WERI-Rb-1 (cell line): ENCODE measurements around the gene ZER1.
"Not testable (repeated sequence)": the region's sequence is repeated elsewhere in the genome, so short reads cannot be mapped to it uniquely, and the experiment has no call there.

Source experiments
- DNase-seq: peaks from one replicate; pipeline ENCODE4 v3.0.0-alpha.2; 2020
- H3K27ac ChIP-seq: fragments of 250-450 bp; sonication (Bioruptor Pico); 2 replicates; pipeline ENCODE4 v1.5.1; 2020; ENCODE audit warnings: mild to moderate bottlenecking, moderate library complexity
- H3K27me3 ChIP-seq: fragments of 250-450 bp; sonication (Bioruptor Pico); 2 replicates; pipeline ENCODE4 v1.5.1; 2021; ENCODE audit warnings: mild to moderate bottlenecking, low read depth, moderate library complexity; ENCODE audit not compliant: insufficient read depth, severe bottlenecking
- H3K36me3 ChIP-seq: fragments of 250-450 bp; sonication (Bioruptor Pico); 2 replicates; pipeline ENCODE4 v1.5.1; 2020; ENCODE audit warnings: mild to moderate bottlenecking, moderate library complexity
- H3K4me3 ChIP-seq: 2 replicates; pipeline ENCODE4 v1.5.1; 2011; ENCODE audit warnings: low read depth, mild to moderate bottlenecking, control low read depth, low read length
- H3K9me3 ChIP-seq: fragments of 250-450 bp; sonication (Bioruptor Pico); 2 replicates; pipeline ENCODE4 v1.5.1; 2021; ENCODE audit warnings: mild to moderate bottlenecking, moderate library complexity; ENCODE audit not compliant: severe bottlenecking
- TF ChIP-seq, protein P1 (sequence below): IDR thresholded peaks from 2 replicates; pipeline ENCODE4 v1.5.1; 2011; ENCODE audit warnings: low read depth, mild to moderate bottlenecking, control low read depth, inconsistent platforms, low read length

ZER1 gene

DNA sequence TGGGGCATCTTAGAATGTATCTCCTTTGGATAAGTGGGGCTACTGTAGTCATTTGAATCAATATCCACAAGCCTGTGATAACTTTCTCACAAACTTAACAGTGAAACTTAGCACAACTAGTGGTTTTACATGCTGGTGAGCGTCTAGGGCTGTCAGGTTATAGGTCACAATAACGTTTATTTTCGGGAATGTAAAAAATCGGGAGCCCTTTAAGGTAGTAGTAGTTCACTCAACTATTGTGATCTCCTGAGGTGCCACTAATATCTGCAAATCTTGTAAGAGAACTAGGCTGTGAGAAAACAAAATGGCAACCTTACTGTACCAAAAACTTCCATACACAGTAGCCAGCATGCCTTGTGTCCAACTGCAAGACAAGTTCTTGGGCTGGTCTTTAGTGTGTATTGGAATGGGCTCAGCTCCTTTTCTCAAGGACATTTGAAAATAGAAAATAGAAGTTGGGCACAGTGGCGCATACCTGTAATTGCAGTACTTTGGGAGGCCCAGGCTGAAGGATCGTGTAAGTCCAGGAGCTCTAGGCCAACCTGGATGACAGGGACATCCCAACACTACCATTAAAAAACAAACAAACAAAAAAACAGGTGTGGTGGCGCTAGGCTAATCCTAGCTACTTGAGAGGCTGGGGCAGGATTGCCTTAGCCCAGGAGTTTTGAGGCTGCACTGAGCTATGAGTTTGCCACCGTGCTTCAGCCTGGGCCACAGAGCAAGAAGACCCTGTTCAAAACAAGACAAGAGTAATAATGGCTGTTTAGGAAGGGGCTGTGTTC is 74.6 kb downstream of the ZER1 start:
- Histone ChIP-seq H3K27me3 (no peaks in the 10 kb centered on the region), H3K36me3 (peaks cover 46% of the 10 kb centered on the region), H3K4me3 (no peak overlapping the region), H3K9me3 (no peaks in the 10 kb centered on the region), H3K27ac (no peak overlapping the region)
- DNase-seq = no peak
- TF ChIP-seq, protein P1, sequence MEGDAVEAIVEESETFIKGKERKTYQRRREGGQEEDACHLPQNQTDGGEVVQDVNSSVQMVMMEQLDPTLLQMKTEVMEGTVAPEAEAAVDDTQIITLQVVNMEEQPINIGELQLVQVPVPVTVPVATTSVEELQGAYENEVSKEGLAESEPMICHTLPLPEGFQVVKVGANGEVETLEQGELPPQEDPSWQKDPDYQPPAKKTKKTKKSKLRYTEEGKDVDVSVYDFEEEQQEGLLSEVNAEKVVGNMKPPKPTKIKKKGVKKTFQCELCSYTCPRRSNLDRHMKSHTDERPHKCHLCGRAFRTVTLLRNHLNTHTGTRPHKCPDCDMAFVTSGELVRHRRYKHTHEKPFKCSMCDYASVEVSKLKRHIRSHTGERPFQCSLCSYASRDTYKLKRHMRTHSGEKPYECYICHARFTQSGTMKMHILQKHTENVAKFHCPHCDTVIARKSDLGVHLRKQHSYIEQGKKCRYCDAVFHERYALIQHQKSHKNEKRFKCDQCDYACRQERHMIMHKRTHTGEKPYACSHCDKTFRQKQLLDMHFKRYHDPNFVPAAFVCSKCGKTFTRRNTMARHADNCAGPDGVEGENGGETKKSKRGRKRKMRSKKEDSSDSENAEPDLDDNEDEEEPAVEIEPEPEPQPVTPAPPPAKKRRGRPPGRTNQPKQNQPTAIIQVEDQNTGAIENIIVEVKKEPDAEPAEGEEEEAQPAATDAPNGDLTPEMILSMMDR = no peak

DNA sequence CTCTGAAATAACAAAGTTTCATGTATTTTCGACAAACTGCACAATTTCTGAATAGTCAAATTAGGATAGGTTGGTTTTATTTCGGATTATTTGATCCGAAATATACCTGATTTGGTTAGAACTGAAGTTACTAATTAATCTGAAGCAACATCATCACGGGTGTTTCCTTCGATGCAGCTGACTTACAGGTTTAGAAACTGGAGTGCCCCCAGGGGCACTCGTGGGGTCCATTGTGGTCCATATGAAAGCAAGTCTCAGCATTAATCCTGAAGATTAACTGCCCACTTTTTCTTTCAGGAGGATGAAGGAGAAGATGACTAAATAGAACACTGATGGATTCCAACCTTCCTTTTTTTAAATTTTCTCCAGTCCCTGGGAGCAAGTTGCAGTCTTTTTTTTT is 77.4 kb downstream of the ZER1 start:
- H3K4me3 ChIP-seq = no peak overlapping the region

DNA sequence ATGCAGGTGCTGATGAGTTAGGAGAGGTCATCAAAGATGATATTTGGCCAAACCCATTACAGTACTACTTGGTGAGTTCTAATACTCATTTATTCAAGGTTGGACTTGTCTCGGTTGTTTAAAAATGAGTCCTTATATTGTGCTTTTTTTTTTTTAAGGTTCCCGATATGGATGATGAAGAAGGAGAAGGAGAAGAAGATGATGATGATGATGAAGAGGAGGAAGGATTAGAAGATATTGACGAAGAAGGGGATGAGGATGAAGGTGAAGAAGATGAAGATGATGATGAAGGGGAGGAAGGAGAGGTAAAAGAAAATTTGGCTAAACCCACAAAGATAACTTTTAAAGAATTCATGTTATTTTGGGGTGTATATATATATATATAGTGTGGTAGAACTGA is 78.0 kb downstream of the ZER1 start:
- H3K4me3 ChIP-seq, H3K27ac ChIP-seq: not testable (repeated sequence)
- peaks cover 67% of the 10 kb centered on the region for H3K36me3 ChIP-seq

More for the DNA sequence above, 77.4 kb downstream of the ZER1 start:
- Histone ChIP-seq H3K27me3 (no peaks in the 10 kb centered on the region), H3K9me3 (no peaks in the 10 kb centered on the region), H3K27ac (no peak overlapping the region), H3K36me3 (peaks cover 67% of the 10 kb centered on the region)
- TF ChIP-seq, protein P1 = no peak
- no peak for DNase-seq

DNA sequence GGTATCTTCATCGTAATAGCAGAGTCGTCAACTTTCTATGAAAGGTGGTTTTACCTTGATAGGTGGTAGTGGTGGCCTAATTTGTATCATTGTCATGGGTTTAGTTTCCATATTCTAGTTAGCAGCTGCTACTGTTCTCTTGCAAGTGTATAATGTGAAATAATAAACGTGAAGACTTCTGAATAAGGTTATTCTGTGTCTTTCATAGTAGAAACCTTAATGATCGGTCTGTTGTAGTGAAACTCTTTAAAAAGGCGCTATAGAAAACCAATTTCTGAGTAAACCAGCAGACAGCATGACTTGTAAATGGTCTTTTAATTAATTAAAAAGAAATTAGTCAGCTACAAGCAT is 81.1 kb downstream of the ZER1 start:
- Histone ChIP-seq H3K9me3 (no peaks in the 10 kb centered on the region), H3K27ac (peak overlapping the region; percentile 85), H3K4me3 (peak overlapping the region; percentile 76), H3K27me3 (no peaks in the 10 kb centered on the region), H3K36me3 (peaks cover 52% of the 10 kb centered on the region)
- no peak for DNase-seq
- TF ChIP-seq, protein P1 = no peak

More for the DNA sequence above, 78.0 kb downstream of the ZER1 start:
- H3K9me3 ChIP-seq, DNase-seq, H3K27me3 ChIP-seq: not testable (repeated sequence)

DNA sequence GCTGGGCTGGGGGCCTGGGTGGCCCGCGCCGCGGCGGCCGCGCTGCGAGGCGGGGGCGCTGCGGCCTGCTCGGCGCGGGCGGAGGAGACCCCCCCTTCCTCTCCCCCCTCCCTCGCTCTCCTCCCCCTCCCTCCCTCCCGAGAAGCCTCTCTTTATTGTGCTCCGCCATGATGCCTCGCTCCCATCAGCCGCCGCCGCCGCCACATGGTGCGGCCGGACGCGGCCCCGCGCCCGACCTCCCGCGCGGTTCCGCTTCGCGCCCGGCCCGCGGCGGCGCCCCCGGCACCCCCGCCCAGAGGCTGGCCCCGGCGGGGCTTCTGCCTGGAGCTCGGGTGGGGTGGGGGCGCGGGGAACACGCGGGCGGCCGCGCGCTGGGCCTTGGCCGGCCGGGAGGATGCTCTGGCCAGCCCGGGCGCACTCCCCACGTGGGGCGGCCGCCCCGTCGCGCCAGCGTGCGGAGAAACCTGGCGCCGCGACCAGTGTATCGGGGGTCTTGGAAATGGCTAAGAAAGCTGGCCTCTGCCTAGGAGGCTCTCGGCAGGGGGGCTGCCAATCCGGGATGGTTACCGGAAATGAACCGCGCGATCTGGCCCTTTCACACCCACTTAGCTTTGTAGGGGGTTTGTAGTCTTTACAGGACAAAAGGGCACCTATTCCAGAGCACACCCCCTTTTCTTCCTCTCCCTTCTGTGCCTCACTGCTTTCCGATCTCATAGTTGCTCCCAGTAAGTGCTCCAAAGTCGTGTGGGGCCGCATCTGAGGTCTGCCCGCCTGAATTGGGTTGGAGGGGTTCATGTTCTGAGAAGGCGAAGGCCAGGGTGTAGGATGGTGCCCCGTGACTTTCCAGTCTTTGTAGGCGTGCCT is 81.7 kb downstream of the ZER1 start:
- TF ChIP-seq, protein P1 = no peak
- peak; percentile 56 for DNase-seq
- Histone ChIP-seq H3K36me3 (peaks cover 48% of the 10 kb centered on the region), H3K9me3 (no peaks in the 10 kb centered on the region), H3K27me3 (no peaks in the 10 kb centered on the region), H3K27ac (peak overlapping the region; percentile 85), H3K4me3 (peak overlapping the region; percentile 76)

DNA sequence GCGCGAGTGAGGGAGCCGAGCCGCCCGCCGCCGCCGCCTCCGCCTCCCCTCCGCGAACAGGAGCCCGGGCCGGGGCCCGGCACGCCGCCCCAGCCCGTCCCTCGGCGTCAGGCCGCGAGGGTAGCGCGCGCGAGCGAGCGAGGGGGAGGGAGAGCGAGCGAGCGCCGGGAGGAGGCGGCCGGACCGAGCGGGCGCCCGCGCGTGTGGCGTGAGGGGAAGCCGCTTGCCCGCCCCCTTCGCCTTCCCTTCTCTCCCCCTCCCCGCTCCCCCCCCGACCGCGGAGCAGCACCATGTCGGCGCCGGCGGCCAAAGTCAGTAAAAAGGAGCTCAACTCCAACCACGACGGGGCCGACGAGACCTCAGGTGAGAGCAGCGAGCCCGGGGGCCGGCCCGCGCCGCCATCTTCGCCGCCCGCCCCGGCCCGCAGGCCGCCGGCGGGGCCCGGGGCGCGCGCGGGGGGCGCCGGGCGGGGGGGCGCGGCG is 82.4 kb downstream of the ZER1 start:
- H3K9me3 ChIP-seq = no peaks in the 10 kb centered on the region
- TF ChIP-seq, protein P1 = no peak
- peaks cover 46% of the 10 kb centered on the region for H3K36me3 ChIP-seq
- DNase-seq = peak; percentile 59
- peak overlapping the region; percentile 60 for H3K4me3 ChIP-seq
- H3K27ac ChIP-seq = peak overlapping the region; percentile 89
- no peaks in the 10 kb centered on the region for H3K27me3 ChIP-seq
